Esophagus (tissue), 2 donors: Measurements from ENCODE around the gene HES2. TPM values are rescaled to one million over a fixed set of nuclear protein-coding genes. Genes with fewer than 3 reads are reported as not detected.

Experiments used
- H3K27ac ChIP-seq, 2 donors: one replicate each; pipeline ENCODE4 v1.5.1; 2013; ENCODE audit warnings: low read depth in 2 of 2, mild to moderate bottlenecking in 2 of 2, inconsistent platforms in 1 of 2, low read length in 1 of 2, moderate library complexity in 1 of 2
- H3K27me3 ChIP-seq, 2 donors: one replicate each; pipeline ENCODE4 v1.6.1; 2013; ENCODE audit warnings: low read length in 2 of 2, control low read depth in 1 of 2, mild to moderate bottlenecking in 1 of 2; ENCODE audit not compliant: insufficient read depth in 2 of 2, control insufficient read depth in 1 of 2
- H3K36me3 ChIP-seq, 2 donors: one replicate each; pipeline ENCODE4 v1.6.1; 2013; ENCODE audit warnings: low read length in 1 of 2; ENCODE audit not compliant: control insufficient read depth in 2 of 2, insufficient read depth in 2 of 2
- H3K4me1 ChIP-seq, 2 donors: one replicate each; pipeline ENCODE4 v1.6.1; 2013; ENCODE audit warnings: low read length in 1 of 2; ENCODE audit not compliant: control insufficient read depth in 2 of 2, insufficient read depth in 2 of 2
- H3K4me3 ChIP-seq, 2 donors: one replicate each; pipeline ENCODE4 v1.5.1; 2013; ENCODE audit warnings: low read length in 2 of 2, mild to moderate bottlenecking in 2 of 2, low read depth in 1 of 2, moderate library complexity in 1 of 2
- H3K9me3 ChIP-seq, 2 donors: one replicate each; pipeline ENCODE4 v1.6.1; 2013; ENCODE audit warnings: mild to moderate bottlenecking in 2 of 2, low read depth in 1 of 2, low read length in 1 of 2, moderate library complexity in 1 of 2; ENCODE audit not compliant: control insufficient read depth in 2 of 2, insufficient read depth in 1 of 2
- WGBS, 2 donors: extraction: QIAGEN DNeasy Blood & Tissue Kit; methylation state at CpG; one replicate each; pipeline ENCODE4 v1.1.7; 2013; 5-methylcytosine and 5-hydroxymethylcytosine counted together
- polyA plus RNA-seq, 2 donors: library from polyadenylated mRNA; stranded (reverse); fragments of 200-250 nt; gene quantifications; one replicate each; pipeline ENCODE4 v1.2.3, GENCODE V29; 2013
- donor health status: healthy with polysubstance abuse.
- donor health status: Bipolar disorder and iron deficiency.

HES2 gene
- polyA plus RNA-seq, 2 donors = 34.2 to 34.3 TPM

- H3K27me3 ChIP-seq = no peaks in the 10 kb centered on the region
- 8 to 9% methylated on average over 43 to 44 of the region's 44 CpGs for WGBS, 2 donors
- H3K4me3 ChIP-seq = peak overlapping the region in 1 of 2 donors; percentile 63
- H3K4me1 ChIP-seq = peaks cover 7 to 36% of the 10 kb centered on the region in 2 donors
- H3K9me3 ChIP-seq = no peaks in the 10 kb centered on the region
- H3K27ac ChIP-seq = peak overlapping the region in 1 of 2 donors; percentile 44
- H3K36me3 ChIP-seq = no peaks in the 10 kb centered on the region
Observed at GRCh38 chr1:6420454-6421042, 829 bp upstream of the HES2 start.

DNA sequence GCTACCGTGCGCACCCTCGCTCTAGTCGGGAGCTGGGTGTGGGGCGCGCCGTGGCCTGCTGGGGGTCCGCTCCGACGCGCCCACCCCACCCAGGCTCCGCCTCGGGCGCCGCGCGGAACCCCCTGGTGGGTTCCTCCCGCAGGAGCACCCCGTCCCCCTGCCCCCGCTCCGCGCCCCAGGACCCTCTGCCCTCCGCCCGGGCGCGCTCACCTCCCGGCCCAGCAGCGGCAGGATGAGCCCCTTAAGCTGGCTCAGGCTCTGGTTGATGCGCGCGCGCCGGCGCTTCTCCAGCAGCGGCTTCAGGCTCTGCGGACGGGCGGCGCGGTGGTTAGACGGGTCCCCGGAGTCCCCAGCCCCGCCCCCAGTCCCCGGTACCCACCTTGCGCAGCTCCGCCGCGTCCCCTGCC is 319 bp downstream of the HES2 start:
- H3K27ac ChIP-seq = peak overlapping the region; percentile 19 to 47
- H3K9me3 ChIP-seq = no peaks in the 10 kb centered on the region
- H3K4me1 ChIP-seq = peaks cover 7 to 27% of the 10 kb centered on the region in 2 donors
- H3K36me3 ChIP-seq = no peaks in the 10 kb centered on the region
- 2% methylated on average over 34 to 48 of the region's 48 CpGs for WGBS, 2 donors
- H3K4me3 ChIP-seq = peak overlapping the region; percentile 55 to 63
- H3K27me3 ChIP-seq = no peaks in the 10 kb centered on the region

- no peaks in the 10 kb centered on the region for H3K36me3 ChIP-seq
- H3K9me3 ChIP-seq = no peaks in the 10 kb centered on the region
- peaks cover 5 to 24% of the 10 kb centered on the region in 2 donors for H3K4me1 ChIP-seq
- peak overlapping the region in 1 of 2 donors; percentile 47 for H3K27ac ChIP-seq
- WGBS, 2 donors = 7% methylated on average over 52 to 69 of the region's 69 CpGs
- no peaks in the 10 kb centered on the region for H3K27me3 ChIP-seq
- peak overlapping the region; percentile 55 to 63 for H3K4me3 ChIP-seq
Observed at GRCh38 chr1:6418668-6419396, 887 bp downstream of the HES2 start.

DNA sequence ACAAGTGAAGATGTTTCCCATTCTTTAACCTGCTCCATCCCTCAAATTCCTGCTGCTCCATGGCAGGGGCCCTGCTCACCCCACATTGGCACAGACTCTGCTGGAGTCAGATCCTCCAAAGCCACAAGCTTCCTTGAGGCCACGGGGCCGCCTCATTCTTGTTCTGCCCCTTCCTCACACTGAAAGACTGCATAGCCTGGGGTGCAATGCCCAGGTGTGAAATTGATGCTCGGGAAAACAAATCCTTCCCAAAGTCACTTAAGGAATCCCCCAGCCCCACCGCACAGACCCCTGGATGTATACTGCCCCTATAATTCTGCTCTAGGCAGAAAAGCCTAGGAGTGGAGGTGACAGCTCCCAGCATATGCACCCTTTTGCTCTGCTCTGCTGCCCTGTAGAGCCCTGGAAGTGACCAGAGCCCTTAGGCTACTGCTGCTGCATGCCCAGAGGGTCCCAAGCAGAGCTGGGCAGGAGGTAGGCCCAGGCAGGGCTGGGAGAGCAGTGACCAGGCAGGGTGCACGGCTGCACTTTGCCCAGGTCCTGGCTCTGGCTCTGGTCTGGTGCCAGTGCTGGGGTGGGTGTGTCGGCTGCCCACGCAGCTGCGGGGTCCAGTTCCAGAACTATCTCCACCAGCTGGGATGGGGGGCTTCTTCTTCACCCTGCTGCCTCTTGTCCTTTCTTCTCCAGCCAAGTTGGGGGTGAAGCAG is 1.6 kb downstream of the HES2 start:
- 59 to 60% methylated on average over 8 of the region's 8 CpGs for WGBS, 2 donors
- Histone ChIP-seq H3K36me3 (no peaks in the 10 kb centered on the region), H3K4me3 (peak overlapping the region; percentile 27 to 63), H3K9me3 (no peaks in the 10 kb centered on the region), H3K27ac (no peak overlapping the region), H3K4me1 (peaks cover 4 to 19% of the 10 kb centered on the region in 2 donors), H3K27me3 (no peaks in the 10 kb centered on the region)

DNA sequence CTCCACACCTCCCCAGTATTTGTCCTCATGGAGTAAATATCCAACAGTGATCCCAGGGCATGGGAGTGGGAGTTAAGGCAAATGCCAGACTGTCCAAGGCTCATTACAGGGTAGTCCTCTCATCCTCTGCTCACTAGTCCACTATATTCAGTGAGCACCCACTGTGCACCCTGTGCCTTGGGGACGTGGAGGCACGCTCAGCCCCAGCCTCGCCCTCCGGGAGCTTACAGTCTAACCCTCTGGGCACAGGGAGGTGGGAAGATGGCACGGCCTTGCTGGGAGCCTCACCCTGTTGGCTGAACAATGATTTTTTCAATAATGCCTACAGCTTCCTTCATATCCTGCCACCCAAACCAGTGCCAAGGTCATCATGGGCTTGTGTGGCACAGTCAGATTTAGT is 2.8 kb downstream of the HES2 start:
- peaks cover 4 to 16% of the 10 kb centered on the region in 2 donors for H3K4me1 ChIP-seq
- H3K36me3 ChIP-seq = no peaks in the 10 kb centered on the region
- no peaks in the 10 kb centered on the region for H3K9me3 ChIP-seq
- WGBS, 2 donors = 65 to 79% methylated on average over 5 of the region's 5 CpGs
- peak overlapping the region in 1 of 2 donors; percentile 23 for H3K27ac ChIP-seq
- no peaks in the 10 kb centered on the region for H3K27me3 ChIP-seq
- no peak overlapping the region for H3K4me3 ChIP-seq

DNA sequence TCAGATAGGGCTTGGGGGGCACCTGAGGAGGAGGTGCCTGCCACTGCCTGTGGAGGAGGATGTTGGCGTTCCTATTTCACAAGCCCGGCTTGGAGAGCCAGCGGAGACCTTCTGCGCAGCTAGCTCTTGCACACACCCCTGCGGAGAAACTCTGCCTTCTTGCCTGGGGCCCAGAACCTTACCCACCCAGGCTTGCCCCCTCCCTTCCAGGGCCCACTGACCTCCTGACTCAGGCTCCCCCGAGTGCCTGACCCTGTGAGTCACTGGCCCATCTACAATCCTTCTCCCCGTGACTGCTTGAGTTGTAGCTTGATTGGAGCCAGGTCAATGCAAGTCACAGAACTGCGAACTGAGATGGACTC is 3.4 kb downstream of the HES2 start:
- H3K4me3 ChIP-seq = no peak overlapping the region
- no peaks in the 10 kb centered on the region for H3K9me3 ChIP-seq
- H3K27me3 ChIP-seq = no peaks in the 10 kb centered on the region
- no peak overlapping the region for H3K27ac ChIP-seq
- 78 to 83% methylated on average over 8 of the region's 8 CpGs for whole genome bisulfite sequencing, 2 donors
- peaks cover 4 to 16% of the 10 kb centered on the region in 2 donors for H3K4me1 ChIP-seq
- H3K36me3 ChIP-seq = no peaks in the 10 kb centered on the region

GRCh38 chr1:6414881-6415626 is 4.7 kb downstream of the HES2 start:
- no peaks in the 10 kb centered on the region for H3K9me3 ChIP-seq
- H3K4me3 ChIP-seq = no peak overlapping the region
- no peaks in the 10 kb centered on the region for H3K36me3 ChIP-seq
- peaks cover 0 to 7% of the 10 kb centered on the region in 2 donors for H3K4me1 ChIP-seq
- H3K27ac ChIP-seq = peak overlapping the region; percentile 73 to 93
- 37 to 43% methylated on average over 17 of the region's 17 CpGs for WGBS, 2 donors
- no peaks in the 10 kb centered on the region for H3K27me3 ChIP-seq

DNA sequence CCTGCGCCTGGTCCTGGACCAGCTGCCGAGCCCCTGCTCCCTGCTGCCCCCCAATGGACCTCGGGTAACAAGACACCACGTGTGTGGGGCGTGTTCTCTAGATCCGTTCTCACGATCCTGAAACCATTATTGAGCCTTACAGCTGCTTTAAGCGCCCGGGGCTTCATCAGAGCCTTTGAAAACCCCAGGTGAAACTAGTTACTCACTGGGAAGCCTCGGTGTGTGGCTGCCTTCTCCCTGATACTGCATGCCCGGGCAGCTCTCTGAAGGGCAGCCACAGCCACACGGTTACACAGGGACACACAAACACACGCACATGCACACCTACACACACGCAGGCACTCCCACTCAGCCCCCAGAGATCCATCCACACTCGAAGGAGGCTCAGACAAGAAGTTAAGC is 5.3 kb downstream of the HES2 start:
- 6% methylated on average over 15 of the region's 15 CpGs for WGBS, 2 donors
- peaks cover 0 to 5% of the 10 kb centered on the region in 2 donors for H3K4me1 ChIP-seq
- no peaks in the 10 kb centered on the region for H3K36me3 ChIP-seq
- H3K9me3 ChIP-seq = no peaks in the 10 kb centered on the region
- no peaks in the 10 kb centered on the region for H3K27me3 ChIP-seq
- peak overlapping the region; percentile 73 to 93 for H3K27ac ChIP-seq
- H3K4me3 ChIP-seq = no peak overlapping the region

DNA sequence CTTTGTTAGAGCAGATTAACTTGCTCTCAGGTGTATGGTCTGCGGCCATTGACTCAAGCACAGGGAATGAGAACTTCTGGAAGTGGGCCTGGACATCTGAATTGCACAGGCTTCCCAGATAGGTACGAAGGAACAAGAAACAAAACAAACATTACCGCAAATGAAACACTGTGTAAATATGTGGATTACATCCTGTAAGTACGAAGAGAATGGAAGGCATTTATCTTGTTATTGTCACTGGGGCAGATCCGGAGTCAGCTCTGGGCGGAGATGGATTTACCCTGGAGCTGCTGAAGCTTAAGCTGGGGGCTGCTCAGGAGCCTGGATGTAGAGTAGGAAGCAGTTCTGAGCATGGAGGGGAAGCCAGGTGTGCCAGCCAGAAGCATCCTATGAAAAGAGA is 6.8 kb downstream of the HES2 start:
- Histone ChIP-seq H3K27ac (peak overlapping the region; percentile 60 to 70), H3K4me1 (peaks cover 0 to 3% of the 10 kb centered on the region in 2 donors), H3K4me3 (no peak overlapping the region), H3K36me3 (no peaks in the 10 kb centered on the region), H3K9me3 (no peaks in the 10 kb centered on the region), H3K27me3 (no peaks in the 10 kb centered on the region)
- 36 to 41% methylated on average over 6 of the region's 6 CpGs for WGBS, 2 donors
